Thoracic aorta (tissue), 2 donors: ENCODE results near the gene PAX8. TPM values are rescaled to one million over a fixed set of nuclear protein-coding genes. Genes with fewer than 3 reads are reported as not detected.

Experiments
- ATAC-seq: fragments of 150-250 bp; one replicate; pipeline ENCODE4 v1.8.0; 2017; ENCODE audit warnings: low read depth; ENCODE audit not compliant: insufficient number of reproducible peaks, low FRiP score
- DNase-seq: peaks from one replicate; pipeline ENCODE4 v3.0.0-alpha.2; 2020; ENCODE audit warnings: low spot score
- H3K27ac ChIP-seq, 2 donors: fragments of 200-600 bp; sonication (generic); 1 replicate in 1 of 2; 2 replicates in 1 of 2; pipeline ENCODE4 v1.5.1; 2016; ENCODE audit warnings: mild to moderate bottlenecking in 2 of 2, moderate library complexity in 2 of 2
- H3K27me3 ChIP-seq: fragments of 200-600 bp; sonication (generic); replicated peaks from 2 replicates; pipeline ENCODE4 v1.6.0; 2016; ENCODE audit warnings: mild to moderate bottlenecking; ENCODE audit not compliant: insufficient read depth
- H3K36me3 ChIP-seq: fragments of 200-600 bp; sonication (generic); one replicate; pipeline ENCODE4 v1.5.1; 2016
- H3K4me1 ChIP-seq, 2 donors: fragments of 200-600 bp; sonication (generic); 1 replicate in 1 of 2; 2 replicates in 1 of 2; pipeline versions ENCODE4 v1.5.1 to v1.6.0; 2016; ENCODE audit warnings: low read depth in 2 of 2, mild to moderate bottlenecking in 1 of 2; ENCODE audit not compliant: control insufficient read depth in 1 of 2
- H3K4me3 ChIP-seq: fragments of 200-600 bp; sonication (generic); 2 replicates; pipeline ENCODE4 v1.5.1; 2016; ENCODE audit warnings: mild to moderate bottlenecking
- H3K9me3 ChIP-seq: fragments of 200-600 bp; sonication (generic); 2 replicates; pipeline ENCODE4 v1.5.1; 2016
- total RNA-seq, 2 donors: library from RNA; depleted of rRNA; stranded (reverse); fragments of >200 nt; gene quantifications; one replicate each; pipeline versions ENCODE4 v1.1.0 to v1.2.3, GENCODE V29; 2016
- TF ChIP-seq, protein P1 (sequence below): fragments of 200-600 bp; sonication (generic); IDR thresholded peaks from one replicate; pipeline ENCODE4 v1.5.1; 2019; ENCODE audit warnings: antibody characterized with exemption

PAX8 gene
- total RNA-seq, 2 donors from 2014 or later, result 2.4 to 10.3 TPM

DNA sequence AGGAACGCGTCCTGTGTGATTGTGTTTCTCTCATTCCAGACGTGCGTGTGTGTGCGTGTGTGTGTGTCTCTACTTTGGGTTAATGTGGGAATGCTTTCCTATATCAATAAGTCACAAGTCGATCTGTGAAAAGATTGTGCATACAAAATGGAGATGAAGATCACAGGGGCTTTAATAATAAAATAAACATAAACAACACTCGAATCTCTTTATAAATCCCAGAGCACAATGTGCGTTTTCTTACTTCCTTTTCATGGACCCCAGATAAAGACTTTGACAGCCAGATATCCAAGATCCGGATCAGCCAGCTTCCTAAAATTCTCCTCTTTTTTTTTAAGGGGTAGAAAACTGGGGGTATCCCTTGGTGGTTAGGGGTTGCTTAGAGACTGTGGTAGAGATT is 4.7 kb downstream of the PAX8 start:
- Histone ChIP-seq H3K4me1 (peaks cover 15 to 22% of the 10 kb centered on the region in 2 donors), H3K27me3 (peaks cover 21% of the 10 kb centered on the region), H3K27ac (no peak overlapping the region), H3K9me3 (no peaks in the 10 kb centered on the region), H3K4me3 (no peak overlapping the region), H3K36me3 (no peaks in the 10 kb centered on the region)
- no peak for ATAC-seq
- DNase-seq, result no peak
- TF ChIP-seq, protein P1, sequence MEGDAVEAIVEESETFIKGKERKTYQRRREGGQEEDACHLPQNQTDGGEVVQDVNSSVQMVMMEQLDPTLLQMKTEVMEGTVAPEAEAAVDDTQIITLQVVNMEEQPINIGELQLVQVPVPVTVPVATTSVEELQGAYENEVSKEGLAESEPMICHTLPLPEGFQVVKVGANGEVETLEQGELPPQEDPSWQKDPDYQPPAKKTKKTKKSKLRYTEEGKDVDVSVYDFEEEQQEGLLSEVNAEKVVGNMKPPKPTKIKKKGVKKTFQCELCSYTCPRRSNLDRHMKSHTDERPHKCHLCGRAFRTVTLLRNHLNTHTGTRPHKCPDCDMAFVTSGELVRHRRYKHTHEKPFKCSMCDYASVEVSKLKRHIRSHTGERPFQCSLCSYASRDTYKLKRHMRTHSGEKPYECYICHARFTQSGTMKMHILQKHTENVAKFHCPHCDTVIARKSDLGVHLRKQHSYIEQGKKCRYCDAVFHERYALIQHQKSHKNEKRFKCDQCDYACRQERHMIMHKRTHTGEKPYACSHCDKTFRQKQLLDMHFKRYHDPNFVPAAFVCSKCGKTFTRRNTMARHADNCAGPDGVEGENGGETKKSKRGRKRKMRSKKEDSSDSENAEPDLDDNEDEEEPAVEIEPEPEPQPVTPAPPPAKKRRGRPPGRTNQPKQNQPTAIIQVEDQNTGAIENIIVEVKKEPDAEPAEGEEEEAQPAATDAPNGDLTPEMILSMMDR, result no peak

- Histone ChIP-seq H3K9me3 (no peaks in the 10 kb centered on the region), H3K4me1 (peaks cover 15 to 22% of the 10 kb centered on the region in 2 donors), H3K27ac (no peak overlapping the region), H3K27me3 (peaks cover 21% of the 10 kb centered on the region), H3K36me3 (no peaks in the 10 kb centered on the region), H3K4me3 (no peak overlapping the region)
- TF ChIP-seq, protein P1, result no peak
- DNase-seq (no peak), ATAC-seq (no peak)
Measured at GRCh38 chr2:113273027-113273551, 5.6 kb downstream of the PAX8 start.

GRCh38 chr2:113272477-113272876 is 6.2 kb downstream of the PAX8 start:
- H3K36me3 ChIP-seq, result no peaks in the 10 kb centered on the region
- DNase-seq (no peak), ATAC-seq (no peak)
- peaks cover 12 to 16% of the 10 kb centered on the region in 2 donors for H3K4me1 ChIP-seq
- peaks cover 21% of the 10 kb centered on the region for H3K27me3 ChIP-seq
- TF ChIP-seq, protein P1, result no peak
- H3K9me3 ChIP-seq, result no peaks in the 10 kb centered on the region
- no peak overlapping the region for H3K27ac ChIP-seq
- no peak overlapping the region for H3K4me3 ChIP-seq

- ATAC-seq (no peak), DNase-seq (no peak)
- H3K27me3 ChIP-seq, result no peaks in the 10 kb centered on the region
- no peaks in the 10 kb centered on the region for H3K36me3 ChIP-seq
- H3K4me3 ChIP-seq, result no peak overlapping the region
- no peaks in the 10 kb centered on the region for H3K4me1 ChIP-seq
- no peak overlapping the region for H3K27ac ChIP-seq
- H3K9me3 ChIP-seq, result no peaks in the 10 kb centered on the region
- TF ChIP-seq, protein P1, result no peak
Measured at GRCh38 chr2:113268621-113269360, 9.9 kb downstream of the PAX8 start.

DNA sequence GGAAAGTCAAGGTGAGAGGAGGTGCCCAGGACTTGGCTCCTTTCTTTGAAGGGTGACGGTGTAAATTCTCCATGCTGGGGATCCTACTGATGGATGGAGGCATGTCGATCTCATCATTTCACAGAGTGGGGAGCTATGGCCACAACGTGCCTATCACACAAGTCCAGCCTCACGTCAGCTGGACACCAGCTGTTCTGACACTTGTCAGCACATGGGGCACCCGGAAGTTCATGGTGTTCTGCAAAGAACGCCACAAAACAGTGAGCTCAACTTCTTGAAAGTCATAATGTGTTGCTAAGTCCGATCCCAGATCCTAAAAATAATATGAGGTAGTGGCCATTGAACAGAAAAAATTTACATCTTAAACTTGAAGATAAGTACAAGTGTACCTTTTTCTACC is 12.3 kb downstream of the PAX8 start:
- Histone ChIP-seq H3K4me1 (no peaks in the 10 kb centered on the region), H3K9me3 (no peaks in the 10 kb centered on the region), H3K4me3 (no peak overlapping the region), H3K27me3 (no peaks in the 10 kb centered on the region), H3K36me3 (no peaks in the 10 kb centered on the region), H3K27ac (no peak overlapping the region)
- TF ChIP-seq, protein P1, result no peak
- no peak for DNase-seq
- ATAC-seq, result no peak
